ENCODE results near the gene LMAN2. TPM values are rescaled to one million over a fixed set of nuclear protein-coding genes. Genes with fewer than 3 reads are reported as not detected.

LMAN2 gene
- total RNA-seq, 2 donors from 2014 or later, result 159 to 167 TPM

DNA sequence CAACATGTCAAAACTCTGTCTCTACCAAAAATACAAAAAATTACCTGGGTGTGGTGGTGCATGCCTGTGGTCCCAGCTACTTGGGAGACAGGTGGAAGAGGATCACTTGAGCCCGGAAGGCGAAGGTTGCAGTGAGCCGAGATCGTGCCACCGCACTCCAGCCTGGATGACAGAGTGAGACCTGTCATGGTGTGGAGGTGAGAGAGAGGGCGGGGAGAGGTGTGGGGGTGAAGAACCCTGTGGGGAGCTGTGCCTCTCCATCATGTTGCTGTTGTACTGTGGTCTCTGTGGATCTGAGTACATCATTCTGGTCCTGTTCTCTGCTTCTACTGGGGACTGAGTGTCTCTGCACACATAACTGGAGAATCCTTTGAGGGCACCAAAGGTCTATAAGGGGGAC is 21.4 kb upstream of the LMAN2 start:
- Histone ChIP-seq H3K27me3 (replicated peaks; ENCODE audit: insufficient read depth) (no peaks in the 10 kb centered on the region), H3K4me3 (no peak overlapping the region), H3K9me3 (no peaks in the 10 kb centered on the region), H3K27ac (no peak overlapping the region), H3K36me3 (no peaks in the 10 kb centered on the region), H3K4me1 (ENCODE audit: control insufficient read depth in 1 of 2, low read depth in 2 of 2) (peaks cover 3% of the 10 kb centered on the region in 2 donors)
- ATAC-seq (ENCODE audit: insufficient number of reproducible peaks, low FRiP score, low read depth) (no peak), DNase-seq (ENCODE audit: low spot score) (no peak)
- TF ChIP-seq, protein P1, sequence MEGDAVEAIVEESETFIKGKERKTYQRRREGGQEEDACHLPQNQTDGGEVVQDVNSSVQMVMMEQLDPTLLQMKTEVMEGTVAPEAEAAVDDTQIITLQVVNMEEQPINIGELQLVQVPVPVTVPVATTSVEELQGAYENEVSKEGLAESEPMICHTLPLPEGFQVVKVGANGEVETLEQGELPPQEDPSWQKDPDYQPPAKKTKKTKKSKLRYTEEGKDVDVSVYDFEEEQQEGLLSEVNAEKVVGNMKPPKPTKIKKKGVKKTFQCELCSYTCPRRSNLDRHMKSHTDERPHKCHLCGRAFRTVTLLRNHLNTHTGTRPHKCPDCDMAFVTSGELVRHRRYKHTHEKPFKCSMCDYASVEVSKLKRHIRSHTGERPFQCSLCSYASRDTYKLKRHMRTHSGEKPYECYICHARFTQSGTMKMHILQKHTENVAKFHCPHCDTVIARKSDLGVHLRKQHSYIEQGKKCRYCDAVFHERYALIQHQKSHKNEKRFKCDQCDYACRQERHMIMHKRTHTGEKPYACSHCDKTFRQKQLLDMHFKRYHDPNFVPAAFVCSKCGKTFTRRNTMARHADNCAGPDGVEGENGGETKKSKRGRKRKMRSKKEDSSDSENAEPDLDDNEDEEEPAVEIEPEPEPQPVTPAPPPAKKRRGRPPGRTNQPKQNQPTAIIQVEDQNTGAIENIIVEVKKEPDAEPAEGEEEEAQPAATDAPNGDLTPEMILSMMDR (IDR thresholded peaks at IDR 0.05), result no peak

DNA sequence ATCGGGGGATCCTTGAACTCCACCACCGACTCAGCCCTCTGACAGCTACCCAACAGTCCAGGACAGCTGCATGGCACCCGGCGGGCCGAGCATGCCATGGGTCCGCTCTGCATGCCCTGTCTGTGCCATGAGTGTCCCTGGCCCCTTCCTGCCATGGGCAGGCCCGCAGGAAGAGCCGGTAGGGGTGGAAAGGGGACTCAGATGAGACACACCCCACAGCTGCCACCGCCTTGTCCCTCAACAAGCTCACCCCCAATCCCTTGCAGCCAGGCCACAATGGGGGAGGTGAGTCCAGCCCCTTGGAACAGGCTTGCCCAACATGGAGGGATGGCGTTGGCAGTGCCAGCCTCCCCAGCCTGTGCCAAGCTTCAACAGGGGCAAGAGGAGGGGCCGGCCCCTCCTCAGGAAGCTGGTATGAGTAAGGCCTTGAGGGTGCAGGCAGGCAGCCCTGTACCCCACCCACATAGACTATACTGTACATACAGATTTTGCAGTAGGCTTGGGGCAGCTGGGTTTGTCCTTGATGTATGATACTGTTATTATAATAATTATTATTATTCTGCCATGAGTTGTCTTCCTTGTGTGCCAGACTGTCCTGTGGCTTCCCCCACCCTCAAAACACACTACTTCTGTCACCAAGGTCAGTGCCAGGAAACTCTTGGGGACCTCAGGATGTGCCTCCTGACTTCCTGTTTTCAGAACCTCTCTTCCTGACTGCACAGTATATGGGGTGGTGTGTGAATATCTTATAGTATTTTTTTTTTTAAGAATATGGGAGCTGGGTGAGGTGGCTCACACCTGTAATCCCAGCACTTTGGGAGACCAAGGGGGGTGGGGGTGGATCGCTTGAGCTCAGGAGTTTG is 20.8 kb upstream of the LMAN2 start:
- no peak for ATAC-seq (ENCODE audit: insufficient number of reproducible peaks, low FRiP score, low read depth)
- no peak for DNase-seq (ENCODE audit: low spot score)
- no peaks in the 10 kb centered on the region for H3K36me3 ChIP-seq
- no peak overlapping the region for H3K4me3 ChIP-seq
- H3K27ac ChIP-seq, result no peak overlapping the region
- H3K27me3 ChIP-seq (replicated peaks; ENCODE audit: insufficient read depth), result no peaks in the 10 kb centered on the region
- peaks cover 7 to 10% of the 10 kb centered on the region in 2 donors for H3K4me1 ChIP-seq (ENCODE audit: control insufficient read depth in 1 of 2, low read depth in 2 of 2)
- TF ChIP-seq, protein P1 (IDR thresholded peaks at IDR 0.05), result no peak
- no peaks in the 10 kb centered on the region for H3K9me3 ChIP-seq

DNA sequence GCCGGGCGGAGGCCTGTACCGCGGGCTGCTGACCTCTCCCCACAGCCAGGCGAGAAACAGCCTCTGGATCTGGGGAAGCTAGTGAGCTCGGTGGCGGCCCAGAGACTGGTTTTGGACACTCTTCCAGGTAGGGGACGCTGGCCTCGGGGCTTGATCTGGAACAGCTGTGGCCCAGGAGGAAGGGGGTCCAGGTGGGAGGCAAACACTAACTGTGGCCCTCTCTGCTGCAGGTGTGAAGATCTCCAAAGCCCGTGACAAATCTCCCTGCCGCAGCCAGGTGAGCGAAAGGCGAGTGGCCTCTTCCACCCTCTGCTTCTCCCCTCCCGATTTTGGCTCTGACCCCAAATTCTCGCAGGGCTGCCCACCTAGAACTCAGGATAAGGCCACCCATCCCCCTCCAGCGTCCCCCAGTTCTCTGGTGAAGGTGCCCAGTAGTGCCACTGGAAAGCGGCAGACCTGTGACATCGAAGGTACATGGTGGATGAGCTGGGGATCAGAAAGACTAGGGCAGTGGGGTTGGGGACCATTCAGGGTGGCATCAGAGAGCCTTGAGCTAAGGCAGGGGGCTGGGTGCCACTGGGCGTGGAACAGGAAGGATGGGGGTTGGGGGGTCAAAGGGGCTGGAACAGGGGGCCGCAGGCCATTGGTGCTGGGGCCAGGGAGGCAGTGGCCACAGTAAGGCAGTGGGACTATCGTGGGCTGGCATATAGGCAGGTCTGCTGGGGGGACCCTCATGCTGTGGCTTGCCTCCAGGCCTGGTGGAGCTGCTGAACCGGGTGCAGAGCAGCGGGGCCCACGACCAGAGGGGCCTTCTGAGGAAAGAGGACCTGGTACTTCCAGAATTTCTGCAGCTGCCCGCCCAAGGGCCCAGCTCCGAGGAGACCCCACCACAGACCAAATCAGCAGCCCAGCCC is 19.9 kb upstream of the LMAN2 start:
- ATAC-seq (ENCODE audit: insufficient number of reproducible peaks, low FRiP score, low read depth) (no peak), DNase-seq (ENCODE audit: low spot score) (no peak)
- Histone ChIP-seq H3K4me3 (peak overlapping the region; percentile 66), H3K9me3 (no peaks in the 10 kb centered on the region), H3K4me1 (ENCODE audit: control insufficient read depth in 1 of 2, low read depth in 2 of 2) (peaks cover 7 to 16% of the 10 kb centered on the region in 2 donors), H3K27ac (no peak overlapping the region), H3K27me3 (replicated peaks; ENCODE audit: insufficient read depth) (no peaks in the 10 kb centered on the region), H3K36me3 (no peaks in the 10 kb centered on the region)
- TF ChIP-seq, protein P1 (IDR thresholded peaks at IDR 0.05), result no peak

DNA sequence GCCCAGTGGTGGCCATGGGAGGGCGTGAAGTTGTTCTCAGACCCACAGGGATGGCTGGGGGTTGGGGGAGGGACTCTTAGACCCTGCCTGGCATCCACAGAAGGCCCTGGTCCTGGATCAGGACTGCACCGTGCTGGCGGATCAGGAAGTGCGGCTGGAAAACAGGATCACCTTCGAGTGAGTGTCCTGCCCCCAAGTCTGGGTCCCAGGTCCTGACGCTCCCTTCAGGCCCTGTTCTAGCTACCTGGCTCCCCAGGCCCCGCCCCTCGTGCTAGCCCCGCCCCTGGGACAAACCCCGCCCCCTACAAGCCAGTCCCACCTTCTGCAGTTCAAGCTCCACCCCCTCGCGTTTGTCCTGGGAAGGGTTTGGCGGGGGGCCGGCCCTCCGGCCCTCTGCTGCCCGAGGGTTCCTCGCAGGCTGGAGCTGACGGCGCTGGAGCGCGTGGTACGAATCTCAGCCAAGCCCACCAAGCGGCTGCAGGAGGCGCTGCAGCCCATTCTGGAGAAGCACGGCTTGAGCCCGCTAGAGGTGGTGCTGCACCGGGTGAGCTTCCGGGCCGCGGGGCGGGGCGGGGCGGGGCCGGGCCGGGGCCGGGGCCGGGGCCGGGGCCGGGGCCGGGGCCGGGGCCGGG is 19.1 kb upstream of the LMAN2 start:
- H3K4me1 ChIP-seq (ENCODE audit: control insufficient read depth in 1 of 2, low read depth in 2 of 2), result peaks cover 7 to 20% of the 10 kb centered on the region in 2 donors
- no peak overlapping the region for H3K27ac ChIP-seq
- peak overlapping the region; percentile 66 for H3K4me3 ChIP-seq
- TF ChIP-seq, protein P1 (IDR thresholded peaks at IDR 0.05), result peak; percentile 41
- DNase-seq (ENCODE audit: low spot score) (no peak), ATAC-seq (ENCODE audit: insufficient number of reproducible peaks, low FRiP score, low read depth) (no peak)
- H3K9me3 ChIP-seq, result no peaks in the 10 kb centered on the region
- H3K27me3 ChIP-seq (replicated peaks; ENCODE audit: insufficient read depth), result no peaks in the 10 kb centered on the region
- H3K36me3 ChIP-seq, result no peaks in the 10 kb centered on the region

Data from thoracic aorta (tissue), 2 donors.